H1 (cell line): ENCODE results near the gene HOXB8. TPM values are rescaled to one million over a fixed set of nuclear protein-coding genes. Genes with fewer than 3 reads are reported as not detected.
A peak's percentile ranks its signal among the peaks of the same experiment; 100 is the strongest.

Source experiments
- BACH1 ChIP-seq: IDR thresholded peaks from 2 replicates; pipeline ENCODE4 v1.6.1; 2012; ENCODE audit warnings: low read length, improper control_type of control experiment
- BRCA1 ChIP-seq: IDR thresholded peaks from 2 replicates; pipeline ENCODE4 v1.6.1; 2012; ENCODE audit warnings: low read depth, low read length, improper control_type of control experiment
- CEBPB ChIP-seq: IDR thresholded peaks from 2 replicates; pipeline ENCODE4 v1.6.1; 2012; ENCODE audit warnings: low read depth, low read length
- CHD1 ChIP-seq: IDR thresholded peaks from 2 replicates; pipeline ENCODE4 v1.6.1; 2012; ENCODE audit warnings: low read depth, low read length, improper control_type of control experiment
- EZH2 ChIP-seq: fragments of 200-600 bp; sonication (generic); IDR thresholded peaks from 2 replicates; pipeline ENCODE4 v1.7.1; 2012; ENCODE audit warnings: low read depth, mild to moderate bottlenecking, moderate library complexity, low read length, inconsistent platforms; ENCODE audit not compliant: severe bottlenecking
- JUN ChIP-seq: IDR thresholded peaks from 2 replicates; pipeline ENCODE4 v1.6.1; 2011; ENCODE audit warnings: low read depth, mild to moderate bottlenecking, improper control_type of control experiment, low read length
- KDM1A ChIP-seq: fragments of 200-600, 300-600 bp; sonication (generic); IDR thresholded peaks from 2 replicates; pipeline ENCODE4 v1.7.1; 2016; ENCODE audit warnings: mild to moderate bottlenecking, low read length, borderline replicate concordance
- NRF1 ChIP-seq: IDR thresholded peaks from 2 replicates; pipeline ENCODE4 v1.6.1; 2011; ENCODE audit warnings: mild to moderate bottlenecking, low read depth, low read length, improper control_type of control experiment
- POLR2A ChIP-seq, 2 experiments: IDR thresholded peaks; 1 replicate in 1 of 2; 2 replicates in 1 of 2; pipeline ENCODE4 v1.6.1; 2011; ENCODE audit warnings: low read depth in 2 of 2, low read length in 2 of 2, mild to moderate bottlenecking in 2 of 2; ENCODE audit errors: control extremely low read depth in 1 of 2
- RFX5 ChIP-seq: IDR thresholded peaks from 2 replicates; pipeline ENCODE4 v1.6.1; 2011; ENCODE audit warnings: low read depth, low read length, improper control_type of control experiment, borderline replicate concordance
- SAP30 ChIP-seq: fragments of 300-600 bp; sonication (generic); IDR thresholded peaks from 2 replicates; pipeline ENCODE4 v1.7.1; 2012; ENCODE audit warnings: low read length, moderate library complexity, mild to moderate bottlenecking, inconsistent platforms; ENCODE audit not compliant: insufficient read depth, insufficient replicate concordance
- SRF ChIP-seq: IDR thresholded peaks from 2 replicates; pipeline ENCODE4 v1.6.1; 2011; ENCODE audit warnings: mild to moderate bottlenecking, low read depth, low read length, moderate library complexity
- TCF12 ChIP-seq: IDR thresholded peaks from 2 replicates; pipeline ENCODE4 v1.6.1; 2011; ENCODE audit warnings: low read depth, mild to moderate bottlenecking, low read length
- polyA plus RNA-seq, 7 experiments: library from polyadenylated mRNA; depleted of rRNA in 3 of 7; stranded (reverse) in 5 of 7; unstranded in 2 of 7; fragments of >200 nt in 5 of 7; fragments of 200-250 nt in 2 of 7; gene quantifications; 1 replicate in 5 of 7; 2 replicates in 1 of 7; 4 replicates in 1 of 7; pipeline versions ENCODE4 v1.2.1 to v1.2.3, GENCODE V29; 2011 to 2013; ENCODE audit warnings: missing spikeins in 2 of 7, mixed read lengths in 2 of 7
- total RNA-seq: library from RNA; stranded (reverse); fragmentation: NEBNext Ultra II Directional; extraction: Animal tissue kit (Norgen Biotek cat#: 25700); gene quantifications from 2 replicates; pipeline ENCODE4 v1.2.1, GENCODE V29; 2021
- TF ChIP-seq, protein P1 (sequence below), 3 experiments: IDR thresholded peaks; 1 replicate in 2 of 3; 2 replicates in 1 of 3; pipeline versions ENCODE4 v1.5.1 to v1.6.1; 2011; ENCODE audit warnings: low read length in 3 of 3, mild to moderate bottlenecking in 3 of 3, inconsistent platforms in 2 of 3, low read depth in 1 of 3, moderate library complexity in 1 of 3; ENCODE audit not compliant: insufficient read depth in 1 of 3; ENCODE audit errors: control extremely low read depth in 1 of 3
- TF ChIP-seq, protein P2 (sequence below): IDR thresholded peaks from 2 replicates; pipeline ENCODE4 v1.6.1; 2012; ENCODE audit warnings: inconsistent platforms
- TF ChIP-seq, protein P3 (sequence below): IDR thresholded peaks from 2 replicates; pipeline ENCODE4 v1.6.1; 2012; ENCODE audit warnings: low read length, inconsistent platforms
- TF ChIP-seq, protein P4 (sequence below): IDR thresholded peaks from 2 replicates; pipeline ENCODE4 v1.6.1; 2012; ENCODE audit warnings: inconsistent platforms
- TF ChIP-seq, protein P5 (sequence below): IDR thresholded peaks from 2 replicates; pipeline ENCODE4 v1.6.1; 2011; ENCODE audit warnings: low read length, improper control_type of control experiment

HOXB8 gene
- total and polyA plus RNA-seq, 2 of the 8 experiments (the other 6 are each of a cell fraction or from before 2014, with no cell fraction given), result not detected

DNA sequence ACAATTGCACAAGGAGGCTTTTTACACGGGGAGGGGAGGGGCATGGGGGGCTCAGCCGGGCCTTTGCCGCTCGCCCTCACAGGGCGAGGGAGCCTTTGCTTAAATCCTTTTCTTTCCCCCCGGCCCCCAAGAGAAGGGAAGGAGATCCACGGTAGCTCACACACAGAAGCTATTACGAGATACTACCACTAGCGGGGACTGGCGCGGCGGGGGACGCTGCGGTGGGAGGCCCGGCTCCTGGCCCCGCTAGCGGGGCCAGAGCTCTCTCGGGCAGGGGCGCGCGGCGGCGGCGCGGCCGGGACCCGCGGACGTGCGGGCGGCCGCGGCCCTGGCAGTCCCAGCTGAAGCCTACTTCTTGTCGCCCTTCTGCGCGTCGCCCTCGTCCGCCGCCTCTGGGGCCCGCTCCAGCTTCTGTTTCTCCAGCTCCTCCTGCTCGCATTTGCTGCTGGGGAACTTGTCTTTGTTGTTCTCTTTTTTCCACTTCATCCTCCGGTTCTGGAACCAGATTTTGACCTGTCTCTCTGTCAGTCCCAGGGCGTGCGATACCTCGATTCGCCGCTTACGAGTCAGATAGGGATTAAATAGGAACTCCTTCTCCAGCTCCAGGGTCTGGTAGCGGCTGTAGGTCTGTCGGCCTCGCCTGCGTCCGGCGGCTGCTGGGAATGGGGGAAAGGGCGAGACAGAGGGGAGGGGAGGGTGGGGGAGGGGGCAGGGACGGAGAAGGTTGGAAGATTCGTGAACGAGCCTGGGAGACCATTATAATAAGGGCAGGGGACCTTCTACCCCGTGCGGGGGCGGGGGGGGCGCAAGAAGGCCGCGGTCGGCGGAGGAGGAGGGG is 2.0 kb downstream of the HOXB8 start (continued):
- TF ChIP-seq, protein P1, sequence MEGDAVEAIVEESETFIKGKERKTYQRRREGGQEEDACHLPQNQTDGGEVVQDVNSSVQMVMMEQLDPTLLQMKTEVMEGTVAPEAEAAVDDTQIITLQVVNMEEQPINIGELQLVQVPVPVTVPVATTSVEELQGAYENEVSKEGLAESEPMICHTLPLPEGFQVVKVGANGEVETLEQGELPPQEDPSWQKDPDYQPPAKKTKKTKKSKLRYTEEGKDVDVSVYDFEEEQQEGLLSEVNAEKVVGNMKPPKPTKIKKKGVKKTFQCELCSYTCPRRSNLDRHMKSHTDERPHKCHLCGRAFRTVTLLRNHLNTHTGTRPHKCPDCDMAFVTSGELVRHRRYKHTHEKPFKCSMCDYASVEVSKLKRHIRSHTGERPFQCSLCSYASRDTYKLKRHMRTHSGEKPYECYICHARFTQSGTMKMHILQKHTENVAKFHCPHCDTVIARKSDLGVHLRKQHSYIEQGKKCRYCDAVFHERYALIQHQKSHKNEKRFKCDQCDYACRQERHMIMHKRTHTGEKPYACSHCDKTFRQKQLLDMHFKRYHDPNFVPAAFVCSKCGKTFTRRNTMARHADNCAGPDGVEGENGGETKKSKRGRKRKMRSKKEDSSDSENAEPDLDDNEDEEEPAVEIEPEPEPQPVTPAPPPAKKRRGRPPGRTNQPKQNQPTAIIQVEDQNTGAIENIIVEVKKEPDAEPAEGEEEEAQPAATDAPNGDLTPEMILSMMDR (IDR thresholded peaks at IDR 0.05; ENCODE audit: control extremely low read depth in 1 of 3, insufficient read depth in 1 of 3, low read depth in 1 of 3, low read length in 3 of 3), result no peak
- TF ChIP-seq SAP30, result no peak
- TF ChIP-seq EZH2, result peak; percentile 71
- TF ChIP-seq, protein P2, sequence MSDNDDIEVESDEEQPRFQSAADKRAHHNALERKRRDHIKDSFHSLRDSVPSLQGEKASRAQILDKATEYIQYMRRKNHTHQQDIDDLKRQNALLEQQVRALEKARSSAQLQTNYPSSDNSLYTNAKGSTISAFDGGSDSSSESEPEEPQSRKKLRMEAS, result no peak
- TF ChIP-seq TCF12, result no peak
- TF ChIP-seq BACH1, result 0 out of 2 replicates have a peak, but pooled peaks have one; percentile 8
- no peak for TF ChIP-seq NRF1
- TF ChIP-seq, protein P3, sequence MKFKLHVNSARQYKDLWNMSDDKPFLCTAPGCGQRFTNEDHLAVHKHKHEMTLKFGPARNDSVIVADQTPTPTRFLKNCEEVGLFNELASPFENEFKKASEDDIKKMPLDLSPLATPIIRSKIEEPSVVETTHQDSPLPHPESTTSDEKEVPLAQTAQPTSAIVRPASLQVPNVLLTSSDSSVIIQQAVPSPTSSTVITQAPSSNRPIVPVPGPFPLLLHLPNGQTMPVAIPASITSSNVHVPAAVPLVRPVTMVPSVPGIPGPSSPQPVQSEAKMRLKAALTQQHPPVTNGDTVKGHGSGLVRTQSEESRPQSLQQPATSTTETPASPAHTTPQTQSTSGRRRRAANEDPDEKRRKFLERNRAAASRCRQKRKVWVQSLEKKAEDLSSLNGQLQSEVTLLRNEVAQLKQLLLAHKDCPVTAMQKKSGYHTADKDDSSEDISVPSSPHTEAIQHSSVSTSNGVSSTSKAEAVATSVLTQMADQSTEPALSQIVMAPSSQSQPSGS, result no peak
- no peak for TF ChIP-seq BRCA1
- no peak for TF ChIP-seq JUN
- TF ChIP-seq CEBPB, result no peak
- no peak for TF ChIP-seq RFX5
- TF ChIP-seq, protein P4, sequence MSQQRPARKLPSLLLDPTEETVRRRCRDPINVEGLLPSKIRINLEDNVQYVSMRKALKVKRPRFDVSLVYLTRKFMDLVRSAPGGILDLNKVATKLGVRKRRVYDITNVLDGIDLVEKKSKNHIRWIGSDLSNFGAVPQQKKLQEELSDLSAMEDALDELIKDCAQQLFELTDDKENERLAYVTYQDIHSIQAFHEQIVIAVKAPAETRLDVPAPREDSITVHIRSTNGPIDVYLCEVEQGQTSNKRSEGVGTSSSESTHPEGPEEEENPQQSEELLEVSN, result no peak
- TF ChIP-seq KDM1A, result no peak
- no peak for TF ChIP-seq SRF
- TF ChIP-seq, protein P5, sequence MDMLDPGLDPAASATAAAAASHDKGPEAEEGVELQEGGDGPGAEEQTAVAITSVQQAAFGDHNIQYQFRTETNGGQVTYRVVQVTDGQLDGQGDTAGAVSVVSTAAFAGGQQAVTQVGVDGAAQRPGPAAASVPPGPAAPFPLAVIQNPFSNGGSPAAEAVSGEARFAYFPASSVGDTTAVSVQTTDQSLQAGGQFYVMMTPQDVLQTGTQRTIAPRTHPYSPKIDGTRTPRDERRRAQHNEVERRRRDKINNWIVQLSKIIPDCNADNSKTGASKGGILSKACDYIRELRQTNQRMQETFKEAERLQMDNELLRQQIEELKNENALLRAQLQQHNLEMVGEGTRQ, result no peak
- TF ChIP-seq CHD1, result no peak
- no peak for TF ChIP-seq POLR2A (IDR thresholded peaks at IDR 0.05; ENCODE audit: control extremely low read depth in 1 of 2, low read depth in 2 of 2, low read length in 2 of 2)
